A673 (cell line): Measurements from ENCODE around the gene MLH3. TPM values are rescaled to one million over a fixed set of nuclear protein-coding genes. Genes with fewer than 3 reads are reported as not detected.

ENCODE experiments used
- BruUV-seq: library from RNA; stranded (reverse); fragments of 400-500 nt; replicated peaks from 2 replicates; lab custom pipeline; 2021; lab: Mats Ljungman, UMichigan
- CTCF ChIA-PET: fragments of 300-600 bp; sonication (Branson Sonifier 250); formaldehyde crosslinking; loops from one replicate; lab custom pipeline; 2022; ENCODE audit warnings: antibody characterized with exemption; lab: Charles Lee
- POLR2A ChIA-PET: fragments of 300-600 bp; sonication (Branson Sonifier 250); formaldehyde crosslinking; loops from one replicate; lab custom pipeline; 2022; ENCODE audit warnings: antibody characterized with exemption; ENCODE audit not compliant: low non-redundant PET; lab: Charles Lee
- DNase-seq: peaks from one replicate; pipeline ENCODE4 v3.0.0-alpha.2; 2015; ENCODE audit warnings: low spot score
- H3K27ac ChIP-seq: fragments of 200-600 bp; sonication (generic); 2 replicates; pipeline ENCODE4 v1.5.1; 2016; ENCODE audit warnings: mixed run types, low read depth, mild to moderate bottlenecking, mixed read lengths, antibody characterized with exemption, low read length; ENCODE audit not compliant: poor library complexity, severe bottlenecking
- H3K27me3 ChIP-seq: fragments of 200-600 bp; sonication (generic); replicated peaks from 2 replicates; pipeline ENCODE4 v1.6.1; 2017; ENCODE audit warnings: mixed run types, low read depth, mild to moderate bottlenecking, mixed read lengths, antibody characterized with exemption, low read length; ENCODE audit not compliant: insufficient read depth, poor library complexity
- H3K36me3 ChIP-seq: fragments of 200-600 bp; sonication (generic); 2 replicates; pipeline ENCODE4 v1.6.1; 2016; ENCODE audit warnings: mixed run types, mild to moderate bottlenecking, mixed read lengths, antibody characterized with exemption, low read length; ENCODE audit not compliant: insufficient read depth, poor library complexity, severe bottlenecking
- H3K4me1 ChIP-seq: fragments of 200-600 bp; sonication (generic); 2 replicates; pipeline ENCODE4 v1.6.1; 2017; ENCODE audit warnings: mixed run types, mild to moderate bottlenecking, mixed read lengths, antibody characterized with exemption, low read length; ENCODE audit not compliant: insufficient read depth, poor library complexity, severe bottlenecking
- H3K4me3 ChIP-seq: fragments of 200-600 bp; sonication (generic); 2 replicates; pipeline ENCODE4 v1.5.1; 2016; ENCODE audit warnings: low read depth, mixed run types, mild to moderate bottlenecking, mixed read lengths, low read length; ENCODE audit not compliant: poor library complexity, severe bottlenecking
- H3K9me3 ChIP-seq: fragments of 200-600 bp; sonication (generic); 2 replicates; pipeline ENCODE4 v1.6.1; 2016; ENCODE audit warnings: mixed run types, low read depth, mild to moderate bottlenecking, mixed read lengths, antibody characterized with exemption, low read length; ENCODE audit not compliant: poor library complexity, severe bottlenecking
- CTCF ChIP-seq: fragments of 300-800, 200-600 bp; sonication (generic); conservative IDR thresholded peaks from 2 replicates; pipeline ENCODE4 v1.5.1; 2017; ENCODE audit warnings: low read depth, mild to moderate bottlenecking, antibody characterized with exemption, low read length, moderate library complexity, mixed read lengths
- EZH2 ChIP-seq: fragments of 200-600 bp; sonication (generic); IDR thresholded peaks from 2 replicates; pipeline ENCODE4 v1.6.1; 2017; ENCODE audit warnings: borderline replicate concordance, low read depth, mild to moderate bottlenecking, mixed read lengths, antibody characterized with exemption, low read length; ENCODE audit not compliant: poor library complexity, severe bottlenecking
- intact Hi-C: fragments of 100-400 bp; cut with micrococcal nuclease; formaldehyde crosslinking; loops from one replicate; pipeline ENCODE4 v1.10.0; 2022; ENCODE audit not compliant: unreplicated experiment
- total RNA-seq: library from RNA; stranded (reverse); gene quantifications from 2 replicates; pipeline ENCODE4 v1.2.3, GENCODE V29; 2021

MLH3 gene
- total RNA-seq, 1 experiment from 2014 or later, result 24.0 TPM

DNA sequence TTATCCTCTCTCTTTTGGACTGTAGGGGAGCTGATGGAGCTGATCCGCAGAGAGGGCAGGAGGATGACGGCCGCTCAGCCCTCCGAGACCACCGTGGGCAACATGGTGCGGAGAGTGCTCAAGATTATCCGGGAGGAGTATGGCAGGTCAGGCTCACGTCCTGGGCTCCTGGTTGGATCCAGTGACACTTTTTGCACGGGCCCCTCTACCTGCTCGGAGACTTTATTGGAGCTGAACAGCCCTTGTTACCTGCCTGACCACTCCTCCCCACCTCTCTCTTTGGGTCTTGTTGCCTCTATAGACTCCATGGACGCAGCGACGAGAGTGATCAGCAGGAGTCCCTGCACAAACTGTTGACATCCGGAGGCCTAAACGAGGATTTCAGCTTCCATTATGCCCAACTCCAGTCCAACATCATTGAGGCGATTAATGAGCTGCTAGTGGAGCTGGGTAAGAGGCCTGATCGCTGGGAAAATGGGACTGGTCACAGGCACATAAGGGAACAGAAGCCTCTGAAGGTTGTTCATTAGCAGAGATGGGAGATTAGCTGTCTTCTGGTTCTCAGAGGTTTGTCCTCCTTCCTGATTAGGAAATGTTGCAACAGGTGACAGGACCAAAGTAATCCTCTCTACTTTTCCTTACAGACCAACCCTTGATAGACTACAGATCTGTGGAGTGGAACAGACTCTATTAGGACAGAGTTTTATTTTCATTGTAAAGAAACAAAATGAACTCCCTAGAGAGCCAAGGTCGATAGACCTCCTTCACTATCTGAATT lies 47.8 kb downstream of the MLH3 start:
- Histone ChIP-seq H3K36me3 (peaks cover 38% of the 10 kb centered on the region), H3K9me3 (peaks cover 6% of the 10 kb centered on the region), H3K4me1 (peaks cover 11% of the 10 kb centered on the region), H3K27me3 (no peaks in the 10 kb centered on the region), H3K4me3 (peak overlapping the region; percentile 85), H3K27ac (peak overlapping the region; percentile 77)
- CTCF ChIA-PET, result no interaction called here
- TSS peak; percentile 64 for BruUV-seq
- intact Hi-C loops, result no loop called here
- TF ChIP-seq EZH2 (no peak), CTCF (no peak)
- no peak for DNase-seq
- POLR2A ChIA-PET, result no interaction called here

DNA sequence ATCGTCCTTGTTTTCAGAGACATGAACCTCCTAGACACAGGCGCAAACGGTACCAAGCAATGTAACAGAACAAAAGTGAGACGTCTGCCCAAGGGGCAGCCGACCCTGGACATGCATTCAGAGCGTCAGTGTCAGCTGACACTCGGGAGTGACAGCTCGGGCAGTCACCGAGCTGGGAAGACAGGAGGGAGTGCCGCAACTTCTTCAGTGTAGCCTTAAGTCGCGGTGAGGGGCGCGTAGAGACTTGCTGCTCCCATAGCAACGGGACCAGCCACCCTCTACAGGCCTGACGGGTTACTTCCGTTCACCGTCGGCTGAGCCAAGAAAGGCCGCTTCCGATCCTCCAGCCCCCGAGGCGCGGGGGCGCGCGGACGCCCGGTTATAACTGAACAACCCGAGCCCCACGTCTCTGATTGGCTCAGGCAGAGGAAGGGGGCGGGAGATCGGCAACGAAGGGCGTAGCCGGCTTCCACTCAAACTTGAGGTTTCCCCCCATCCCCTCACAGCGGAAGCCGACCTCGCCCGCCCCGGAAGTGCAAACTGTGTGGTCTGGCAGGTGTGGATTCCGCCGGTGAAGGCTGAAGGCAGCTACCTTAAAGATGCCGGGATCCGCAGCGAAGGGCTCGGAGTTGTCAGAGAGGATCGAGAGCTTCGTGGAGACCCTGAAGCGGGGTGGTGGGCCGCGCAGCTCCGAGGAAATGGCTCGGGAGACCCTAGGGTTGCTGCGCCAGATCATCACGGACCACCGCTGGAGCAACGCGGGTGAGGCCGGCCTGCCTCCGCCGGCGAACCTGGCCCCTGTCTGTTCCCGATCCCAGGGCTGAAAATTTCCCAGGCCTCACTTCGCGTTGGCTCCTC lies 48.6 kb downstream of the MLH3 start, which contains the start of gene EIF2B2:
Gene EIF2B2 (plus strand): TSS at position 530 of the 858 bp plus-strand sequence. CDS start 70 bp downstream, at position 600.
- BruUV-seq, result no TSS peak

More for the DNA sequence above, 48.6 kb downstream of the MLH3 start, which contains the start of gene EIF2B2:
- Histone ChIP-seq H3K36me3 (peaks cover 30% of the 10 kb centered on the region), H3K27me3 (no peaks in the 10 kb centered on the region), H3K9me3 (peaks cover 6% of the 10 kb centered on the region), H3K4me1 (peaks cover 11% of the 10 kb centered on the region), H3K27ac (peak within 1 kb of the TSS; percentile 77), H3K4me3 (peak within 1 kb of the TSS; percentile 85)
- intact Hi-C loops, result no loop called here
- ChIA-PET POLR2A (no interaction called here), CTCF (interaction anchor here (1.0 kb wide), 1 partner anchor 23 kb away, joined by 3 read pairs; no protein-coding TSS in a partner anchor)
- peak; percentile 99 for DNase-seq
- TF ChIP-seq EZH2 (no peak), CTCF (no peak)
